Measurements from ENCODE around the gene ALG14. TPM values are rescaled to one million over a fixed set of nuclear protein-coding genes. Genes with fewer than 3 reads are reported as not detected.

Gene ALG14
- total RNA-seq, 4 donors from 2014 or later, result 0.53 to 1.3 (median 1.0) TPM

DNA sequence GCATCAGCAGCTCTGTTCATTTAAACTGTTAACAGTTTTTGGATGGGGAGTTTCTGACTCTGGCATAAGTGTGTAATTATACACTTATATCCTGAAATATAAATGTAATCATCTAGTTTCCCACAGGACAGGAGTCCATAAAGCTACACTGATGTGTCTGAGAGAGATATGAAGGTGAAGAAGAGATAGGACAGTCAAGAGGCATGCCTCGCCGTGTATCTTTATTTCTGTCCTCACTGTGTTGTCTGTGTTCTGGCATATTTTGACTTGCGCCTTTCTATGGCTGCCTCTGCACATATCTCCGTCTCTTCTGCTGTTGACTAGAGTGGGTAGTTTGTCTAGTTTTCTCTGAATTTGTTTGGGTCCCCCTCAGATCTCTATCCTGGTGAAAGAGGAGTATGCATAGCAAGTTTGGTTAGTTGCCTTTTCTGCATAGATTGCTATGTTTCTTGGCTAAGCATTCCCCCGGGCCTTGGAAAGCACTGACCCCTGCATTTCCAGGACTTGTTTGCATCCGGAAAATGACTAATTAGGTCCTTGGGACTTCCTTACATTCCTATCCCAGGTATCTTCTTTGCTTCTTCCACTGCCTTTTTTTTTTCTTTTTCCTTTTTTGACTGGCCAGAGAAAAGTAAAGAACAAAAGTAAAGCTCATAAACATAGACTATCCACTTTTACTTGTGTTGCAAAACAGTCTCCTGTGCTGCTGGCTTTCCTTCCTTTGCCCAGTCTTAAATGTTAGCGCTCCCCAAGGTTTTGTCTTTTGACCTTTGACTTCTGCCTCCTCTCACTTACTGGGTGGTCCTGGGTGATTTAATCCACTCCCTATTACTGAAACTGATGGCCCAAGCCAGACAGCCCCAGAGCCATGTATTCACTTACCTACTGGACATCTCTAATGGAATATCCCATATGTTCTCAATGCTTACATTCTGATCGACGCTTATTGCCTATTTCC is 118.2 kb downstream of the ALG14 start:
- Histone ChIP-seq H3K27ac (peak overlapping the region in 3 of 4 donors; percentile 35 to 58 (median 48)), H3K9me3 (no peaks in the 10 kb centered on the region), H3K36me3 (no peaks in the 10 kb centered on the region), H3K27me3 (no peaks in the 10 kb centered on the region), H3K4me1 (peaks cover 7 to 59% (median 26%) of the 10 kb centered on the region in 3 donors), H3K4me3 (no peak overlapping the region)
- intact Hi-C loops (cut with DNase I), result no loop called here
- DNase-seq, result no peak
- TF ChIP-seq CTCF (IDR thresholded peaks at IDR 0.05) (no peak), POLR2A (IDR thresholded peaks at IDR 0.05) (no peak)
- 81% methylated on average over 9 of the region's 9 CpGs for WGBS, 2 donors

GRCh38 chr1:94953746-94954145 is 119.0 kb downstream of the ALG14 start:
- Histone ChIP-seq H3K27ac (no peak overlapping the region), H3K4me3 (no peak overlapping the region), H3K9me3 (no peaks in the 10 kb centered on the region), H3K4me1 (peaks cover 7 to 59% (median 26%) of the 10 kb centered on the region in 3 donors), H3K27me3 (no peaks in the 10 kb centered on the region), H3K36me3 (no peaks in the 10 kb centered on the region)
- 88 to 89% methylated on average over 6 of the region's 6 CpGs for WGBS, 2 donors
- no peak for DNase-seq
- intact Hi-C loops (cut with DNase I), result no loop called here
- no peak for TF ChIP-seq POLR2A (IDR thresholded peaks at IDR 0.05)
- no peak for TF ChIP-seq CTCF (IDR thresholded peaks at IDR 0.05)

DNA sequence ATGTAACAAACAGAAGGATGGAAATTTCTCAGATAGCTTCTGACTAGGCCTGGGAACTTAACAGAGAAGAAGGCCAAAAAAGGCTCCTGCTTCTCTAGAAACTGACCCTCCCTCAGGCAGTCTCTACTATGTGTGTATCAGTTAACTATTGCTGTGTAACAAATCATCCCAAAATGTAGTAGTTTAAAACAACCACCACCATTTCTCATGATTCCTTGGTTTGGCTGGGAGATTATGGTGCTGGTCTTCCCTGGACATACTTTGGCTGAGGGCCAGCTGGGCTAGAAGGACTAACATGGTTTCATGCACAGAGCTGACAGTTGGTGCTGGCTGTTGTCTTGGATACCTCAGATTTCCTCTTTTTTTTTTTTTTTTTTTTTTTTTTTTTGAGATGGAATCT is 119.6 kb downstream of the ALG14 start:
- Histone ChIP-seq H3K4me3 (no peak overlapping the region), H3K4me1 (peaks cover 7 to 59% (median 26%) of the 10 kb centered on the region in 3 donors)

GRCh38 chr1:94952539-94952938 is 120.2 kb downstream of the ALG14 start:
- DNase-seq, result no peak

More for the DNA sequence above, 119.6 kb downstream of the ALG14 start:
- intact Hi-C loops (cut with DNase I), result no loop called here
- H3K36me3 ChIP-seq, result no peaks in the 10 kb centered on the region
- no peak for TF ChIP-seq CTCF (IDR thresholded peaks at IDR 0.05)
- no peak for TF ChIP-seq POLR2A (IDR thresholded peaks at IDR 0.05)
- H3K27me3 ChIP-seq, result no peaks in the 10 kb centered on the region
- H3K9me3 ChIP-seq, result no peaks in the 10 kb centered on the region
- no peak overlapping the region for H3K27ac ChIP-seq
- DNase-seq, result no peak

More at GRCh38 chr1:94952539-94952938, 120.2 kb downstream of the ALG14 start:
- Histone ChIP-seq H3K36me3 (no peaks in the 10 kb centered on the region), H3K27me3 (no peaks in the 10 kb centered on the region), H3K4me3 (no peak overlapping the region), H3K4me1 (peaks cover 7 to 59% (median 26%) of the 10 kb centered on the region in 3 donors), H3K9me3 (no peaks in the 10 kb centered on the region), H3K27ac (no peak overlapping the region)
- intact Hi-C loops (cut with DNase I), result no loop called here
- TF ChIP-seq CTCF (IDR thresholded peaks at IDR 0.05), result no peak
- no peak for TF ChIP-seq POLR2A (IDR thresholded peaks at IDR 0.05)
- 93 to 95% methylated on average over 5 of the region's 5 CpGs for WGBS, 2 donors

All from esophagus squamous epithelium (tissue), 5 donors.